Tibial nerve (tissue), 4 donors: ENCODE measurements around the gene GPR153. TPM values are rescaled to one million over a fixed set of nuclear protein-coding genes. Genes with fewer than 3 reads are reported as not detected.
A peak's percentile ranks its signal among the peaks of the same experiment; 100 is the strongest.

Source experiments
- DNase-seq, 2 donors: peaks; one replicate each; pipeline ENCODE4 v3.0.0-alpha.2; 2019; ENCODE audit warnings: low spot score in 2 of 2
- H3K27ac ChIP-seq, 4 donors: fragments of 200-600 bp; sonication (generic) in 3 of 4; one replicate each; pipeline ENCODE4 v1.5.1; 2017 to 2019; ENCODE audit warnings: mild to moderate bottlenecking in 1 of 4
- H3K27me3 ChIP-seq, 2 donors: fragments of 200-600 bp; sonication (generic) in 1 of 2; one replicate each; pipeline versions ENCODE4 v1.5.1 to v1.6.0; 2017 to 2019
- H3K36me3 ChIP-seq, 3 donors: fragments of 200-600 bp; sonication (generic); one replicate each; pipeline ENCODE4 v1.5.1; 2018 to 2019
- H3K4me1 ChIP-seq, 4 donors: fragments of 200-600 bp; sonication (generic) in 3 of 4; one replicate each; pipeline ENCODE4 v1.5.1; 2017 to 2019
- H3K4me3 ChIP-seq, 4 donors: fragments of 200-600 bp; sonication (generic) in 3 of 4; one replicate each; pipeline ENCODE4 v1.5.1; 2017 to 2019; ENCODE audit warnings: mild to moderate bottlenecking in 1 of 4, moderate library complexity in 1 of 4
- H3K9me3 ChIP-seq, 4 donors: fragments of 200-600 bp; sonication (generic) in 3 of 4; one replicate each; pipeline ENCODE4 v1.5.1; 2017 to 2019
- CTCF ChIP-seq, 5 experiments: fragments of 200-600 bp in 3 of 5; fragments of 450-650 bp in 2 of 5; sonication (generic) in 3 of 5; IDR thresholded peaks; one replicate each; pipeline ENCODE4 v1.5.1; 2016 to 2019; ENCODE audit warnings: antibody characterized with exemption in 5 of 5, mild to moderate bottlenecking in 3 of 5, moderate library complexity in 2 of 5
- EP300 ChIP-seq, 2 donors: sonication (generic); formaldehyde crosslinking; IDR thresholded peaks; one replicate each; pipeline ENCODE4 v1.6.1; 2017; ENCODE audit warnings: antibody characterized with exemption in 2 of 2, mild to moderate bottlenecking in 1 of 2
- POLR2A ChIP-seq, 2 donors: fragments of 450-650 bp; IDR thresholded peaks; one replicate each; pipeline ENCODE4 v1.6.1; 2017; ENCODE audit warnings: antibody characterized with exemption in 2 of 2, mild to moderate bottlenecking in 2 of 2, moderate library complexity in 2 of 2
- WGBS, 2 donors: methylation state at CpG; one replicate each; pipeline ENCODE4 v1.1.5; 2018; 5-methylcytosine and 5-hydroxymethylcytosine counted together
- total RNA-seq, 4 donors: library from RNA; depleted of rRNA; stranded (reverse); fragments of >200 nt; gene quantifications; one replicate each; pipeline ENCODE4 v1.1.0, GENCODE V29; 2016

Gene GPR153
- total RNA-seq, 4 donors from 2014 or later: 10.3 to 12.7 (median 11.3) TPM

- H3K27me3 ChIP-seq: peaks cover 0 to 8% of the 10 kb centered on the region in 2 donors
- WGBS, 2 donors: 69 to 72% methylated on average over 19 to 20 of the region's 20 CpGs
- peaks cover 0 to 25% (median 13%) of the 10 kb centered on the region in 4 donors for H3K4me1 ChIP-seq
- H3K27ac ChIP-seq: no peak overlapping the region
- no peak overlapping the region for H3K4me3 ChIP-seq
- DNase-seq: no peak
- H3K36me3 ChIP-seq: peaks cover 0 to 35% (median 0%) of the 10 kb centered on the region in 3 donors
- no peaks in the 10 kb centered on the region for H3K9me3 ChIP-seq
- TF ChIP-seq POLR2A (IDR thresholded peaks at IDR 0.05): no peak
- no peak for TF ChIP-seq CTCF (IDR thresholded peaks at IDR 0.05)
- no peak for TF ChIP-seq EP300 (IDR thresholded peaks at IDR 0.05)
Observed at GRCh38 chr1:6212193-6212959, 48.5 kb downstream of the GPR153 start.

DNA sequence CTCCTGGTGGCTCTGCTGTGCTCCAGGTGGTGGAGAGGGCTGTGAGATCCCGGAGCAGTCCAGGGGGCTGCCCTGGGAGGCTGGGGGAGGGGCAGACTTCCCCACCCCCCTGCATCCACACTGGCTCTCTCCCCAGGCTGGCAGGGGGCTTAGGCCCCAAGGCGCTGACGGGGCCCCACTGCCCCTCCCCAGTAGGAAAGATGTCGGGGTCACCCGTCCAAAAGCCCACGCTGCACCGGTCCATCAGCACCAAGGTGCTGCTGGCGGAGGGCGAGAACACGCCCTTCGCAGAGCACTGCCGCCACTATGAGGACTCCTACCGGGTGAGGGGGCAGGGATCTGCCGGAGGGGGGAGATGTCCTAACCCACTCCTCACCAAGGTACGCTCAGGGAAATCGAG lies 49.2 kb downstream of the GPR153 start:
- Histone ChIP-seq H3K36me3 (peaks cover 0 to 34% (median 0%) of the 10 kb centered on the region in 3 donors), H3K27ac (no peak overlapping the region), H3K4me3 (no peak overlapping the region), H3K9me3 (no peaks in the 10 kb centered on the region), H3K27me3 (peaks cover 0 to 14% of the 10 kb centered on the region in 2 donors), H3K4me1 (peaks cover 0 to 32% (median 14%) of the 10 kb centered on the region in 4 donors)
- no peak for TF ChIP-seq CTCF (IDR thresholded peaks at IDR 0.05)
- TF ChIP-seq POLR2A (IDR thresholded peaks at IDR 0.05): no peak
- no peak for TF ChIP-seq EP300 (IDR thresholded peaks at IDR 0.05)
- no peak for DNase-seq
- 75 to 87% methylated on average over 8 to 14 of the region's 16 CpGs for WGBS, 2 donors

DNA sequence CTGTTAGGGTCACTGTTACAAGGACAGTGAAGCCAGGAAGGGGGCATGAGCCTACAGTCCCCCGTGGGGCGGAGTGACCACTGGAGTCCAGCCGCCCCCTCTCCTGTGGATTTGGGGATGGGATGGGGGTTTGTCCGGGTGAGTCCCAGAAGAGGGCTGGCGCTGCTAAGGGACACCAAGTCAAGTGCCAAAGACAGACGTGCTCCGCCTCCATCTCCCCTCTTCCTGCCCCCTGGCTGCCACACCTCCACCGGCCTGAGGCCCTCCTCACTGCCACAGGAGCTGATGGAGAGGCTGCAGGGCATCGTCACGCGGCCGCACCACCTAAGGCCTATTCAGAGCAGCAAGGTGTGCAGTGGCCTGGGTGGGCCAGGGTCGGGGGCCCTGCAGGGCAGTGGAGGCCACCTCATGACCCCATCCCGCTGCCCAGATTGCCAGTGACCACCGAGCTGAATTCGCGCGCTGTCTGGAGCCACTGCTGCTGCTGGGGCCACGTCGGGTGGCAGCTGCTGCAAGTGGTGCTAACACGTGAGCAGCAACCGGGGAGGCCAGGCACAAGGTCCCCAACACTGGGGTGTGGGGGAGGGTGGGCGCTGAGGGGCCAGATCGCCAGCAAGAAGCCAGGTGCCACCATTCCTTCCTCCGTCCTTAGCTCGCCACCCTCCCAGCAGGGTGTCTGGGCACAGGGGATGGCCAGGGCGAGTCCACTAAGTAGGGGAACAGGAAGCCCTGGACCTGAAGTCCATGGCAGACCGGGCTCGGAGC lies 50.1 kb downstream of the GPR153 start:
- no peak overlapping the region for H3K27ac ChIP-seq
- H3K36me3 ChIP-seq: peaks cover 0 to 24% (median 0%) of the 10 kb centered on the region in 3 donors
- no peaks in the 10 kb centered on the region for H3K9me3 ChIP-seq
- H3K27me3 ChIP-seq: peaks cover 0 to 24% of the 10 kb centered on the region in 2 donors
- WGBS, 2 donors: 84 to 93% methylated on average over 5 to 12 of the region's 29 CpGs
- TF ChIP-seq POLR2A (IDR thresholded peaks at IDR 0.05) (no peak), EP300 (IDR thresholded peaks at IDR 0.05) (no peak), CTCF (IDR thresholded peaks at IDR 0.05) (no peak)
- peaks cover 0 to 41% (median 23%) of the 10 kb centered on the region in 4 donors for H3K4me1 ChIP-seq
- H3K4me3 ChIP-seq: no peak overlapping the region
- DNase-seq: no peak

DNA sequence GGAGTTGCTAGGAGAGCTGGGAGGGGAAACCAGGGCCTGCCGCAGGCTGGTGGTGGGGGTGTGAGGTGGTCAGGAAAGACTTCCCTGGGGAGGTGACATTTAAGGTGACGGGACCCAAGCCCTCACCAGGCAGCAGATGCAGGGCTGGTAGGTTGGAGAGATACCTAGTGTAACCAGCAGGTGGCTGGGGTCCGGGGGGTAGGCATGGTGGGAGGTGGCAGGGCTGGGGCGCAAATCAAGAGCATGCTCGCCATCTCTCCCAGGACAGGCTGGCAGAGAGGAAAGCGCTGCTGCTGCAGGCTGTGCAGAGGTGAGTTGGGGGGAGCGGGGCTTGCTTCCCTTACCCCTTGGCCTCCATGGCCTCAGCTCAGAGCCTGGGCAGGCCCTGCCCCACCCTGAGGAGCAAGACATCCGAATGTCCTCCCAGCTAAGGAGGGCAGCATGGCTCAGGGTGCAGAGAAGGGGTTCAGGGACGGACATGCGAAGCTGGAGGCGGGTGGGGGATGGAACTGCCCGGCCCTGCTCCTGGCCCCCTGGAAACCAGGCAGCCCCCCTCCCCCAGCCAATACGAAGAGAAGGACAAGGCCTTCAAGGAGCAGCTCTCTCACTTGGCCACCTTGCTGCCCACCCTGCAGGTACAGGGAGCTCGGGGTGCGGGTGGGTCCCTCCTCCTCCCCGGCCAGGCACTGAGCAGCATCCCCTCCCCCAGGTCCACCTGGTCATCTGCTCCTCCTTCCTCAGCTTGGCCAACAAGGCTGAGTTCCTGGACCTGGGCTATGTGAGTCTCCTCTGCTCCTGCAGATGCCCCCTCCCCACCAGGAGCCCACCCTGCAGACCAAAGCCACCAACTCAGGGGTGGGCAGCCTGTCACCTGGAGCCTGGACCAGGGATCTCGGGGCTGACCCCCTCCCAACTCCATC lies 51.0 kb downstream of the GPR153 start:
- Histone ChIP-seq H3K9me3 (no peaks in the 10 kb centered on the region), H3K36me3 (peaks cover 0 to 19% (median 0%) of the 10 kb centered on the region in 3 donors), H3K27ac (no peak overlapping the region), H3K4me1 (peaks cover 0 to 50% (median 30%) of the 10 kb centered on the region in 4 donors), H3K27me3 (peaks cover 0 to 31% of the 10 kb centered on the region in 2 donors), H3K4me3 (peak overlapping the region in 2 of 4 donors; percentile 47 to 54)
- 82 to 83% methylated on average over 13 to 17 of the region's 17 CpGs for WGBS, 2 donors
- no peak for TF ChIP-seq POLR2A (IDR thresholded peaks at IDR 0.05)
- TF ChIP-seq EP300 (IDR thresholded peaks at IDR 0.05): no peak
- no peak for TF ChIP-seq CTCF (IDR thresholded peaks at IDR 0.05)
- DNase-seq: no peak
